Prostate gland (tissue), 2 donors: Measurements from ENCODE around the gene TMEM82.

ENCODE experiments used
- POLR2A ChIP-seq: fragments of 450-650 bp; IDR thresholded peaks from one replicate; pipeline ENCODE4 v1.6.1; 2016; ENCODE audit warnings: antibody characterized with exemption, mild to moderate bottlenecking
- TF ChIP-seq, protein P1 (sequence below), 4 experiments: fragments of 200-600 bp in 2 of 4; fragments of 450-650 bp in 2 of 4; sonication (generic) in 2 of 4; IDR thresholded peaks; 1 replicate in 3 of 4; 2 replicates in 1 of 4; pipeline ENCODE4 v1.5.1; 2016 to 2019; ENCODE audit warnings: antibody characterized with exemption in 4 of 4, mild to moderate bottlenecking in 2 of 4, moderate library complexity in 2 of 4

DNA sequence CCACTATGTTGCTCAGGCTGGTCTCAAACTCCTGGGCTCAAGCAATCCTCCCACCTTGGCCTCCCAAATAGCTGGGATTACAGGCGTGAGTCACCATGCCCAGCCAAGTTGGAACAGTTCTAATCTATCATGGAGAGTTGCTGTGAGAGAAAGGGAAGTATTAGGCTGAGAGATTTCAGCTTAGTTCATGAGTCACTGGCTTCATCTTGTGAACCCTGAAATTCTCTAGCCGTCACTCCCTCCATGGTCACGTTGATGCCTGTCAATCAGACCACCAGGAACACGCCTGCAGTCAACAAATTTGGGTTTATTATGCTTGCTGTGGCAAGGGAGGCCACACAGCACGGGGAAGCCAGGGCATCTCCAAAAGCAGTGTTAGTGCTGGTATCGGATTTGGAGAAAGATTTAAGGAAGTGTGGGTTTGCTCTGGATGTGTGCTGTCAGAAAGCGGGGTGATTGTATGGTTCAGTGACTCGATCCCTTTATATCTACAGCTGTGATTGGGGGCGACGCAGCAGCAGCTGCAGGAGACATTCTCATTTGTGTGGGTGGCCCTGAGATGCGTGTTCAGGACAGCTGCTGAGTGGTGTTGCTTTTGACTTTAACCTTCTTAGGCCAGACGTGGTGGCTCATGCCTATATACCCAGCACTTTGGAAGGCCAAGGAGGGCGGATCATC lies 46.5 kb downstream of the TMEM82 start:
- TF ChIP-seq, protein P1, sequence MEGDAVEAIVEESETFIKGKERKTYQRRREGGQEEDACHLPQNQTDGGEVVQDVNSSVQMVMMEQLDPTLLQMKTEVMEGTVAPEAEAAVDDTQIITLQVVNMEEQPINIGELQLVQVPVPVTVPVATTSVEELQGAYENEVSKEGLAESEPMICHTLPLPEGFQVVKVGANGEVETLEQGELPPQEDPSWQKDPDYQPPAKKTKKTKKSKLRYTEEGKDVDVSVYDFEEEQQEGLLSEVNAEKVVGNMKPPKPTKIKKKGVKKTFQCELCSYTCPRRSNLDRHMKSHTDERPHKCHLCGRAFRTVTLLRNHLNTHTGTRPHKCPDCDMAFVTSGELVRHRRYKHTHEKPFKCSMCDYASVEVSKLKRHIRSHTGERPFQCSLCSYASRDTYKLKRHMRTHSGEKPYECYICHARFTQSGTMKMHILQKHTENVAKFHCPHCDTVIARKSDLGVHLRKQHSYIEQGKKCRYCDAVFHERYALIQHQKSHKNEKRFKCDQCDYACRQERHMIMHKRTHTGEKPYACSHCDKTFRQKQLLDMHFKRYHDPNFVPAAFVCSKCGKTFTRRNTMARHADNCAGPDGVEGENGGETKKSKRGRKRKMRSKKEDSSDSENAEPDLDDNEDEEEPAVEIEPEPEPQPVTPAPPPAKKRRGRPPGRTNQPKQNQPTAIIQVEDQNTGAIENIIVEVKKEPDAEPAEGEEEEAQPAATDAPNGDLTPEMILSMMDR (IDR thresholded peaks at IDR 0.05) = no peak
- TF ChIP-seq POLR2A = no peak
